ENCODE results near the gene SBSN.

Gene SBSN, protein sequence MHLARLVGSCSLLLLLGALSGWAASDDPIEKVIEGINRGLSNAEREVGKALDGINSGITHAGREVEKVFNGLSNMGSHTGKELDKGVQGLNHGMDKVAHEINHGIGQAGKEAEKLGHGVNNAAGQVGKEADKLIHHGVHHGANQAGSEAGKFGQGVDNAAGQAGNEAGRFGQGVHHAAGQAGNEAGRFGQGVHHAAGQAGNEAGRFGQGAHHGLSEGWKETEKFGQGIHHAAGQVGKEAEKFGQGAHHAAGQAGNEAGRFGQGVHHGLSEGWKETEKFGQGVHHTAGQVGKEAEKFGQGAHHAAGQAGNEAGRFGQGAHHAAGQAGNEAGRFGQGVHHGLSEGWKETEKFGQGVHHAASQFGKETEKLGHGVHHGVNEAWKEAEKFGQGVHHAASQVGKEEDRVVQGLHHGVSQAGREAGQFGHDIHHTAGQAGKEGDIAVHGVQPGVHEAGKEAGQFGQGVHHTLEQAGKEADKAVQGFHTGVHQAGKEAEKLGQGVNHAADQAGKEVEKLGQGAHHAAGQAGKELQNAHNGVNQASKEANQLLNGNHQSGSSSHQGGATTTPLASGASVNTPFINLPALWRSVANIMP

DNA sequence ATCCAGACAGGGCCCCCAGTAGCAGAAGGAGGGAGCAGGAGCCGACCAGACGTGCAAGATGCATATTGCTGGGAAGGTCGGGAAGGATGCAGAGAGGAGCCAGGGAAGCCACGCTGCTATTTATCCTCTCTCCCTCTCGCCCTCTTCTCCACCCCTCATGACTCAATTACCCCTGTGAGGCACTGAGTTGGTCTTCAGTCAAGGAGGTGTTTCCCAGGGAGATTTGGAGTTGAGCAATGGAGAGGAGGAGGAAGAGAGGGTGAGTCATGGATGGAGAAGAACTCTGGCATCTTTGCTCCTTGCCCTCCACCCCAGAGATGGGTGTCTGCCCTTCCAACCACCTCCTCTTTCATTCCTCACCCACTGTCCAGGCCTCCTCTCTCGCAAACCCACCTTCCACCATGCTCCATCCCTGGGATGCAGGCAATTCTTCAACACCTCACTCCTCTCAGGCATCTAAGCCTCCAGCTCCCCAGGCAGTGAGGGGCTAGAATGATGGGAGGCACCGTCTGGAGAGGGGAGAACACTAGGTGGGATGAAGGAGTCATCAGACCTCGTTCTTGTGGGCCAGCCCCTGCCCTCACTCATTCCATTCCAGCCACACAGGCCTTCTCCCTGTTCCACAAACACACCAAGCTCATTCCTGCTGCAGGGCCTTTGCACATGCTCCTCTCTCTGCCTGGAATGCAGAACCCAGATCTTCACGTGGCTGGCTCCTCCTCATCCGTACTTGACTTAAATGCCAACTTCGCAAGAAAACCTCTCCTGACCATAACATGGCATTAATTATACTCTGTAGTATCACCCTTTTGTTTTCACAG lies at the start of gene SBSN:
Gene SBSN (minus strand): TSS at position 94 of the 821 bp plus-strand sequence. CDS start 30 bp downstream, at position 64.
- DNase-seq (ENCODE audit: low read depth), result peak; percentile 80

DNA sequence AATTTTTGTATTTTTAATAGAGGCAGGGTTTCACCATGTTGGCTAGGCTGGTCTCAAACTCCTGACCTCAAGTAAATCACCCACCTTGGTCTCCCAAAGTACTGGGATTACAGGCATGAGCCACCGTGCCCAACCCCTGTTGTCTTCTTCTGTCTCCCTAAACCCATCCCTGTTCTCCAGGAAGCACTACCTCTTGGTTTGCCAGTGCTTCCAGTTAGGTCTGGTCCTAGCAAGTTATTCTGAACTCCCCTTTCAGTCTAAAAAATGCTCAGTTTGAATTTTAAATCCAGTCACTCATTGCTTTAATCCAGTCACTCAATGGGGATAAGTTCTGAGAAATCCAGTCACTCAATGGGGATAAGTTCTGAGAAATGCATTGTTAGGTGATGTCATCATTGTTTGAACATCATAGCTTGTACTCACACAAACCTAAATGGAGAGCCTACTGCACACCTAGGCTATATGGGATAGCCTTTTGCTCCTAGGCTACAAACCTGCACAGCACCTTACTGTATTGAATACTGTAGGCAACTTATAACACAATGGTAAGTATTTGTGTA lies 43.4 kb upstream of the SBSN start:
- DNase-seq (ENCODE audit: low read depth), result no peak

DNA sequence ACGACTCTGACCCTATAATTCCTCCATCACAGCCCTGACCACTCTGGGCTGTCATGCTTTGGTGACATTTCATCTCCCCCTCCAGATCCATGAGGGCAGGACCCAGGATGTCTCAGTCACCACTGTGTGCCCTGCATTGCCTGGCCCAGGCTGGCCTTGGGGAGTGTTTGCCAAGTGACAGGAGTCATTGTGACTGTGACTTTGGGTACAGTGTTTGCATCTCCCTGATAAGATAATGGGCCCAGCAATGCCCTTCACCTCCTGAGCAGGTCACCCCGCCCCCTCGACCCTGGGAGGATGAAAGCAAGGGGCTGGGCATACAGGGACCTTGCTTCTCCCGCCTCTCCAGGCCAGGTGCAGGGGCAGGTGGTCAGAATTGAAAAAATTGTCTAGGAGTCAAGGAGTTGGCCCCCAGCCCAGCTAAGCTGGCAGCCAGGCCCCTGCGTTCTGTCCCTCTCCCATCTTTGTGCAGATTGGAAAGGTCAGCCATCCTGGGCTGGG lies 41.2 kb upstream of the SBSN start:
- DNase-seq (ENCODE audit: low read depth), result no peak

DNA sequence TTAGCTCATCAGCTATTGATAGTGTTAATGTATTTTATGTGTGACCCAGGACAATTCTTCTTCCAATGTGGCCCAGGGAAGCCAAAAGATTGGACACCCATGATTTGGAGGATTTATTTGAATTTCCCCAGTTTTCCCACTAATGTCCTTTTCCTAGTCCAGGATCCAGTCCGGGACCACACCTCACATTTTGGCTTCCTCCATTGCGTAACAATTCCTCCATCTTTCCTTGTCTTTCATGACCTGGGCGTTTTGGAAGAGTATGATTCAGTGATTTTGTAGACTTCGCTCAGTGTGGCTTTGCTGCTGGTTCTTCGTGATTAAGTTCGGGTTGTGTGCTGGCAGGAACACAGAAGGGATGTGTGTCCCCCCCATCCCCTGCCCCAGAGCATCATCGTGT lies 38.6 kb upstream of the SBSN start:
- no peak for DNase-seq (ENCODE audit: low read depth)

DNA sequence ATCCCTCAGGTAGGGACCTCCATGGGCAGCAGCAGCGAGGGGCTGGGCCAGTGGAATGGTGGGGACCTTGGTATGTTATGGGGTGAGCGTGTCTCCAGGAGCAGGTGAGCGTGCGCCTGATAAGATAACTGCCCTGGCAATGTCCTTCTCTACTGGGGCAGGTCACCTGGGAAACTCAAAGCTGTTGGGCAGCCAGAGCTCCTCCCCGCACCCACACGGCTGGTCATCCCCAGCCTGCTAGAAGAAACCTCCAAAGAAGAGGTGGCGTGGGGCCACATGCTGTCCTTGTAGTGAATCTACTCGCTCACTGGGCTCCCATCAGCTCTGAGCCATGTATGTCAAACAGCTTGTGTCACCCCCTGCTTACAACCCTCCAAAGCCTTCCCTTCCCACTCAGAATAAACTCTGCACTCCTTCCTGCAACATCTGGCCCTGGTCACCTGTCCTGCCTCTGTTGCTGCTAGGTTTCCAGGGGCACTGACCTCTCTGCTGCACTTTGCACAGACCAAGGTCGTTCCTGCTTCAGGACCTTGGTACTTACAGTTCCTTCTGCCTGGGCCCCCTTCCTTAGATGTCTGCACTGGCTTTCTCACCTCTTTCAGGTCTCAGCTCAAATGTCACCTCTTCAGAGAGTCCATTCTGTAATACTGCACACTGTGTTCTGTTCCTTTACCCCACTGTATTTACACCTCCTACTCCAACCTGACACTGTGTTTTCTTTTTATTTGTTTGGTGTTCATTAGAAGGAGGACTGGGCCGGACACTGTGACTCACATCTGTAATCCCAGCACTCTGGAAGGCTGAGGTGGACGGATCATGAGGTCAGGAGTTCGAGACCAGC lies 37.1 kb upstream of the SBSN start:
- DNase-seq (ENCODE audit: low read depth), result no peak

DNA sequence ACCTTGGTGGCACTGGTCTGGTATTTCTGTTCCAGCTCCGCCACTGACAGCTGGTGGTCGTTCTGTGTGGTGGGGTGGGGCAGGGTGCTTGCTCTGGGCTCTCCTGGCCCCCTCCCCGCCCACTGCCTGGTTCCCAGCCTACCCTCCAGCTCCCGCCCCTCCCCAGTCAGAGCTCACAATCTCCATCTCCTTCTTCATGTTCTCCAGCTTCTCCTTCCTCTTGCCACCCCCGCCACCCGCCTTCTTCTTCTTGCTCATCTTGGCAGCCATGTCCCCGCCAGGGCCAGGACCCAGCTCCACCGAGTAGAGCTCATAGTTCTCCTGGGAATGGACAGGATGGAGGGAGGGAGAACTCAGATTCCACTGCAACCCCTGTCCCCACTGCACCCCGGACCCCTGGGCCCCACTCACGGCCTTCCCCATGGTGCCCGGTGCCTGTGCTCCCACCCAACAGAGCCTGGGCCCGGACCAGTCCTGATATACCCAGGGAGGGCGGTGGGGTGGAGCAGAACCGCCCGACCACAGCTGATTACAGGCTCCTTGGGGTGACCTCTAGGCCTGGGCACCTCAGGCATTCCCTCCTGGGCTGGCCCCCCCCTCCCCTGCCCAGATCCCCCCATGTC lies 35.2 kb upstream of the SBSN start, which contains the start of gene ATP4A:
Gene ATP4A (minus strand): TSS at position 452 of the 623 bp plus-strand sequence. CDS start 29 bp downstream, at position 423.
- no peak for DNase-seq (ENCODE audit: low read depth)

DNA sequence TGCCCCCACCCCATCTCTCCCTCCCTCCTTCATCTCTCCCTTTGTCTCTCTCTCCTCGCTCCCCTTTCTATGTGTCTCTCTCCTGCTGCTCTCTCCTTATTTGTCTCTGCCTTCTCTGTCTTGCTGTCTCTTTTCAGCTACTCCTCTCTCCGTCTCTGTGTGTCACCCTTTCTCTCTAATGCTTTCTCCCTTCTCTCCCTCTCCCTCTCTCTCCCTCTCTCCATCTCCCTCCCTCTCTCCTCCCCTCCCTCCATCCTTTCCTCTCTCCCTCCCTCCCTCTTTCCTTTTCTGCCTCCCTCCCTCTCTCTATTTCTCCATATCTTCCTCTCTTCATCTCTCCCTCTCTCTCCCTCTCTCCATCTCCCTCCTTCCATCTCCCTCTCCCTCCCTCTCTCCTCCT lies 34.7 kb upstream of the SBSN start:
- DNase-seq (ENCODE audit: low read depth), result no peak

DNA sequence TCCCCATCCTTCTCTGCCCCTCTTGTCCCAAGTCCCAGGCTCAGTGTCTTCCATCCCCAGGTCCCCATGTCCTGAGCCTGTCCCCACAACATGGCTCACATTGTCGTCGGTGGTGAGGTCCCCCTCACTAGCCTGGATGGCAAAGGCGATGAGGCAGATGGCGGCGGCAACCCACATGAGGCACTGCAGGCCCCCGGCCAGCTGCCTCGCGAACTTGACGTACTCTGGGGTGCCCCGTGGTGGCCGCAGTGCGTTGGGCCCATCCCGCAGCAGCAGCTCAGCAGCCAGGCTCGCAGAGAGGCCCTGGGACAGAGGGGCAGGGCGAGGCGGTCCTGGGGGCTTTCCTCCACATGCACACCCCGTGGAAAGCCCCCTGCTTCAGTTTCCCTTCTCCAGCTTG lies 34.2 kb upstream of the SBSN start:
- no peak for DNase-seq (ENCODE audit: low read depth)

DNA sequence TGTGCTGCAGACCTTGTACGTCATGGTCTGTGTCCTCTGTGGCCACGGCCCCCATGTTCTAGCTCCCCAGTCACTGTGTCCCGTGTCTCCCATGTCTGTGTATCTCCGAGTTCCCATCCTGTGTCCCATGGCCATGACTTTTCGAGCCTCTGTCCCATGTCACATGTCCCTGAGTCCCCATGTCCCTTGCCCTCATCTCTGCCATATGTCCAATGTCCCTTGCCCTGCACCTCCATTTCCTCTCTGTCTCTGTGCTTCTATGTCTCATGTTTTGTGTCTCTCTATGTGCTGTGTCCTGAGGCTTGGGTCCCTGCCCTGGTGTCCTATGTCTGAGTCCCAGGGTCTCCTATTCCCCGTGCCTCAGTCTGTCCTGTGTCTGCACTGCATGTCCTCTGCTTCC lies 33.3 kb upstream of the SBSN start:
- no peak for DNase-seq (ENCODE audit: low read depth)

DNA sequence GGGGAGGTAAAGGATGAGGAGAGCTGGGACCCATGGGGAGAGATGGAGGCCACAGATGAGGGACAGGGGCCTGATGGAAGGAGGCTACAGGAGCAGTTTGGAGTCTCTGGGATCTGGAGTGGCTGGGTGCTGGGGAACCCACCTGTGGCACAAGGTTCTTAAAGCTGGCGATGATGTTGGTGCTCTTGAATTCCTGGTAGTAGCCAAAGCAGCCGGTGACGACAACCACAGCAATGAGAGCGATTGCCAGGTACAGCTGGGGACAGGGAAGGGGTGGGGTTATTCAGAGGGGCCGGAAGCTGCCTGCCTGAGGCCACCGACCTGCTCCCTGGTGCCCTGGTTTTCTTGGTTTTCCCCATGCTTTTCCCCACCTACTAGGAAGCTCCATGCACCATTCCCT lies 32.6 kb upstream of the SBSN start:
- DNase-seq (ENCODE audit: low read depth), result no peak

DNA sequence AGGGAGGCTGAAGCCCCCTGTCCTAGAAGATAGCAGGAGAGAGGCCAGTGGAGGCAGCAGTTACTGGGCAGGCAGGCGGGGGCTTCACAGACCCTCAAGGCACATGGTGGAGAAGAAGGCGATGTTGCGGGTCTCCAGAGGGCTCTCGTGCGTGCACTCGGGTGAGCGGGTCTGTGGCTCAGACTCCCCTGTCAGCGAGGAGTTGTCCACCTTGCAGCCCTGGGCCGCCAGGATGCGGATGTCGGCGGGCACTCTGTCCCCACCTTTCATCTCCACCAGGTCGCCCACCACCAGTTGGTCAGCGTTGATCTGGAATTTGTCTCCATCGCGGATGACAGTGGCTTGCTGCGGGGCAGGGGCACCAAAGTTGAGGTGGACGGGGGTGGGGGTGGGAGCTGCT lies 32.2 kb upstream of the SBSN start:
- no peak for DNase-seq (ENCODE audit: low read depth)

DNA sequence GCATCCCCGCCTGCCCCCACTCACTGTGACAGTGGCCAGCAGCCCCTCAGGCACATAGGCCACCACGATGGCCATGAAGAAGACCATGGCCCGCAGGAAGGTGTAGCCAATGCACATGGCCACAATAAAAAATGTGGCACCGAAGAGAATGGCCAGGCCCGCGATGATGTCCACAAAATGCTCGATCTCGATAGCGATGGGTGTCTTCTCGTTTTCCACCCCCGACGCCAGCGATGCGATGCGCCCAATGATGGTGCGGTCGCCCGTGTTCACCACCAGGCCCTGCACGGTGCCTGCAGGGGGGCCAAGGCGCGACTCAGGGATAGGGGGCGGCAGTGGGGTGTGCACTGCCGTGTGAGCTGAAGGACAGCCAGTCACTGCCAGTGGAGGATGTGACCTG lies 31.7 kb upstream of the SBSN start:
- DNase-seq (ENCODE audit: low read depth), result no peak

DNA sequence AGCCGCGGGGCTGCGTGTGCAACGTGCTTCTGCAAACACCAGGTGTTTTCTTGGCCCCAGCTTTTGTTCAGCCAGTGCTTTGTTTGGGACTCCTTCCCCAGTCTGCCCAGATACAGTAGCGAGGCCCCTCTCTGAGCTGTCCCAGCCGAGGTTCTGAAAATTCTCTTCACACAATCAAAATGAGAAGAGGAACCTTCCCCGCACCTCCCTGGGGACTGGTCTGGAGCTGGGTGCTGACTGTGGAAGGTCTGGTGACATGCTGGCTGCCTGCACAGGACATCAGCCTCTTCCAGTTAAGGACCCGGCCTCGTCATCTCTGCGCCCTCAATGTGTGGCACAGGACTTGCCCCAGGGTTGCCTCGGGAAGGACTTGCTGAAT lies 31.2 kb upstream of the SBSN start:
- DNase-seq (ENCODE audit: low read depth), result no peak

DNA sequence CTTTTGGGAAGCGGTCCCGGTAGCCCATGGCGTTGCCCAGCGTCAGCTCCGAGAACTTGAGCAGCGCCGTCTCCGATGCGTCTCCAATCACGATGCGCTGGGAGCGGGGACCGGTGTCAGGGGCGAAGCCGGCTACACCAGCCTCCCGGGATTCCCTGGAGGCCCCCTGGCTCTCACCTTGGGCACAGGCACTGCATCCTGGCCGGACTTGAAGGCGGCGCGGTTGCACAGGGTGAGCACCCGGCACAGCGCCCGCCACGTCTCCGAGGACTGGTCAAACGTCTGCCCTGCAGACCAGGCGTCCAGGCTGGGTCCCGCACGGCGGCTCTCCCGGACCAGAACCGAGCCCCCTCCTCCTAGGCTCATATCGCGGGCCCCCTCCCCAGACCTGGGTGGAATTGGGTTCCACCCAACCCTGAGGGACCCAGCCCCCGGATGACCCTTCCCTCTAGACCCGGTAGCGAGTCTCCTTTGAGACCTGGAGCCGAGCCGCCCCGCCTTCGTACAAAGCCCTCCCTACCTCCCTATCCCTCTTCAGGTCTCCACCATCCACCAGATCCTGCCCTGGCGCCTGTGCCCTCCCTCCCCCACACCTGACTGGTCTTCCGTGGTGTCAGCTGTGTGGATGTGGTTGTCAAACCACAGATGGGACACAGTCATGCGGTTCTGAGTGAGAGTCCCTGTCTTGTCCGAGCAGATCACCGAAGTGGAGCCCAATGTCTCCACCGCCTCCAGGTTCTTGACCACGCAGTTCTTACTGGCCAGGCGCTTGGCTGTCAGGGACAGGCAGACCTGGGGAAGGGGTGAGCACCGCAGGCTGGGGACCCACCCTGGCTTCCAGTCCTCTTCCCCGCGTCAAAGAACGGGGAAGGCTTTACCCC lies 30.5 kb upstream of the SBSN start:
- no peak for DNase-seq (ENCODE audit: low read depth)

DNA sequence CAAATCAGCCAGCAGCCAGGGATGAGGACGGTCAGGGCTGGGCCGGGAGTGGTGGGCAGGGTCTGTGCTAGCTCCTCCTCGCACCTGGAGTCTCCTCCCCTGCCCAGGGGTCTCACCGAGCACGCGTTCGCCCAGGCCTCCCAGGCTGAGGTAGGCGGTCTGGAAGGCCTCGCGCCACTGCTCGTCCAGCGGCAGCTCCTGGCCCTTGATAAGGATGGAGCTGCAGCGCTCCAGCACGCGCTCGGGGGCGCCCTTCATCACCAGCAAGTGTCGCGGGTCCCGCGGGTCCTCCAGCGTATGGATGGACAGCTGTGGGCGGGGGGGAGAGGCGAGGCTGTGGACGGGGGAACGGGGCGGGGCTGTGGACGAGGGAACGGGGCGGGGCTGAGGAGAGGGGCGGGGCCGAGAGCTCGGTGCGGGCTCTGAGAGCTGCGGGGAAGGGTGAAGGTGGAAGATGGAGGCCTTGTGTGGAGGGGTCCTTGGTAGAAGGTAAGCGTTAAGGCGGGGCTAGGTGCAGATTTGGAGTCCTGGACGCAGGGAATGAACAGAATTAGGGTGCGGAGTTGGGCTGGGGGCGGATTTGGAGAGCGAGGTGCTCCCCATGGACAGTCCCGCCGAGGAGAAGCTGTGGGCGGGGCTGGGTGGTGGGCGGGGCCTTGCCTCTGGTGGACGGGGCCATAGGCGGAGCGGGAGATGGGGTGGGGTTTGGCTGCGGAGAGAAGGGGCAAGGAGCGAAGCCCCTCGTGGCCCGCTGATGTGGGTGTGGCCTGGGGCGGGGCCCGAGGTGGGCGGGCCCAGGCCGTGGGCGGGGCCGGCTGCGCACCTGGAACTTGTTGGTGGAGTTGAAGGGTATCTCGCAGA lies 29.7 kb upstream of the SBSN start:
- DNase-seq (ENCODE audit: low read depth), result peak; percentile 20

DNA sequence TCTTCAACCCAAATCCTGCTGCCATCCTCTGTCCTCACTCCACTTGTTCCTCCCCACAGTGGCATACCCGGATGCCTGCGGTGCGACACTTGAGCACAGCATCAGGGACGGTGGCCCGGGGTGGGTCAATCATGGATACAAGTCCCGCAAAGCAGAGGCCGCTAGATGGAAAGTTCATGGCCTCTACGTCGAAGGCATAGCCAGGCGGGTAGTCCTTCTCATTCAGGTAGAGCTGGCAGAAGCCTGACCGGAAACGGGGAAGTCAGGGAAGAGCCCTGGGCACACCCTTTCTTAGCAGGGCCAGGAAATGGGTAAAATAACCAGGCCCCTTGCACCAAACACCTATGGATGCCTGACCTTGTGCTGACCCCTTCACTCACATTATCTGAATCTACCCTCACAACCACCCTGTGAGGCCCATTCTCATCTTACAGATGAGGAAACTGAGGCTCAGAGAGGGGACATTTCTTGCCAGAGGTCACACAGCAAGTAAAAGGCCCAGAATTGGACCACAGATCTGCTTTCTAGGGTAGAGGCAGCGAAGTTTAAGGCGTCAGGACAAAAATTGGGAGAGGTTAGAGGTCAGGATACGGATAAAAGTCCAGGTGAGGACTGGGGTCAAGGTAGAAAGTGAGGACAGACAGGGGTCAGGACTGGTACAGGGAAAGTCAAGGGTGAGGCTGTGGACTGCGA lies 28.9 kb upstream of the SBSN start:
- DNase-seq (ENCODE audit: low read depth), result no peak

DNA sequence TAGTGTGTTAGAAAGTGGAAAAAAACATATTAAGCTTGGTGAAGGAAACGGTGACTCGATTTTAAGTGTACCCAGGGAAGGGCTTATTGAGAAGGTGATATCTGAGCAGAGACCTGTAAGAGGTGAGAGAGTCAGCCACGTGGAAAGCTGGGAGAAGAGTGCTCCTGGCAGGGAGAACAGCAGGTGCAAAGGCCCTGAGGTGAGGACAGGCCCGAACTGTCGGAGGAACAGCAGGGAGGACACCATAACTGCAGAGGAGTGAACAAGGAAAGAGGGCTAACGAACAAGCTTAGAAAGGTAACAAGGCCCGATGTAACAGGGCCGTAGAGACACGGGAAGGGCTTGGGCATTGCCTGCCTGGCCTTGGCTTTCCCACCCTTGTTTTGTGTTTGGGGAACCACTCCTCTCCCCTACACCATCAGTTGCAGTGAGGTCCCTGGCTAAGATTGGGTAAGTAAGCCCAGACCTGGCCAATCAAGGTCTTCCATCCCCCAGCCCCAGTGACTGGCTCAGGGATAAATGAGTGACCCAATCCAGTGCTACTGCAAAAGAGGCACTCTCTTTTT lies 28.0 kb upstream of the SBSN start:
- no peak for DNase-seq (ENCODE audit: low read depth)
